NCI-H82 (cell line): ENCODE measurements around the gene EIF4G3.
A peak's percentile ranks its signal among the peaks of the same experiment; 100 is the strongest.
"Not testable (repeated sequence)": the region's sequence is repeated elsewhere in the genome, so short reads cannot be mapped to it uniquely, and the experiment has no call there.

ENCODE experiments used
- DNase-seq: peaks from one replicate; lab custom pipeline; 2025; lab: John Stamatoyannopoulos, UW

EIF4G3 gene

GRCh38 chr1:21105807-21106206, 70.9 kb downstream of the EIF4G3 start:
- DNase-seq: no peak

GRCh38 chr1:21104683-21105082, 72.0 kb downstream of the EIF4G3 start:
- no peak for DNase-seq

- no peak for DNase-seq
Measured at GRCh38 chr1:21100481-21100921, 76.2 kb downstream of the EIF4G3 start.

GRCh38 chr1:21099869-21100131, 76.9 kb downstream of the EIF4G3 start:
- no peak for DNase-seq

- no peak for DNase-seq
Measured at GRCh38 chr1:21099034-21099868, 77.4 kb downstream of the EIF4G3 start.

- DNase-seq: no peak
Measured at GRCh38 chr1:21098186-21098915, 78.3 kb downstream of the EIF4G3 start.

GRCh38 chr1:21097729-21098128, 79.0 kb downstream of the EIF4G3 start:
- DNase-seq: no peak

GRCh38 chr1:21095976-21096375, 80.7 kb downstream of the EIF4G3 start:
- no peak for DNase-seq

GRCh38 chr1:21094282-21094681, 82.4 kb downstream of the EIF4G3 start:
- not testable (repeated sequence) for DNase-seq

- DNase-seq: not testable (repeated sequence)
Measured at GRCh38 chr1:21093271-21093958, 83.3 kb downstream of the EIF4G3 start.

- DNase-seq: not testable (repeated sequence)
Measured at GRCh38 chr1:21092545-21092944, 84.2 kb downstream of the EIF4G3 start.

- not testable (repeated sequence) for DNase-seq
Measured at GRCh38 chr1:21091053-21091690, 85.5 kb downstream of the EIF4G3 start.

- DNase-seq: no peak
Measured at GRCh38 chr1:21090463-21090862, 86.2 kb downstream of the EIF4G3 start.

- DNase-seq: no peak
Measured at GRCh38 chr1:21089731-21090130, 87.0 kb downstream of the EIF4G3 start.

- DNase-seq: no peak
Measured at GRCh38 chr1:21089299-21089698, 87.4 kb downstream of the EIF4G3 start.

- DNase-seq: peak; percentile 45
Measured at GRCh38 chr1:21084111-21084810, 92.4 kb downstream of the EIF4G3 start.

GRCh38 chr1:21082073-21082472, 94.6 kb downstream of the EIF4G3 start:
- peak; percentile 33 for DNase-seq

- no peak for DNase-seq
Measured at GRCh38 chr1:21077085-21077484, 99.6 kb downstream of the EIF4G3 start.

- DNase-seq: peak; percentile 70
Measured at GRCh38 chr1:21072721-21073120, 104.0 kb downstream of the EIF4G3 start.

- DNase-seq: no peak
Measured at GRCh38 chr1:21069549-21069948, 107.1 kb downstream of the EIF4G3 start.

GRCh38 chr1:21068937-21069336, 107.8 kb downstream of the EIF4G3 start:
- no peak for DNase-seq
